HG03354 (cell line): ENCODE results near the gene RAB21.
"Not testable (repeated sequence)": the region's sequence is repeated elsewhere in the genome, so short reads cannot be mapped to it uniquely, and the experiment has no call there.

Experiments used
- ATAC-seq: cut with Tn5 transposase; IDR thresholded peaks from one replicate; pipeline ENCODE4 v1.9.1; 2021; ENCODE audit warnings: mild to moderate bottlenecking; ENCODE audit not compliant: unreplicated experiment, poor library complexity, severe bottlenecking

The RAB21 gene

DNA sequence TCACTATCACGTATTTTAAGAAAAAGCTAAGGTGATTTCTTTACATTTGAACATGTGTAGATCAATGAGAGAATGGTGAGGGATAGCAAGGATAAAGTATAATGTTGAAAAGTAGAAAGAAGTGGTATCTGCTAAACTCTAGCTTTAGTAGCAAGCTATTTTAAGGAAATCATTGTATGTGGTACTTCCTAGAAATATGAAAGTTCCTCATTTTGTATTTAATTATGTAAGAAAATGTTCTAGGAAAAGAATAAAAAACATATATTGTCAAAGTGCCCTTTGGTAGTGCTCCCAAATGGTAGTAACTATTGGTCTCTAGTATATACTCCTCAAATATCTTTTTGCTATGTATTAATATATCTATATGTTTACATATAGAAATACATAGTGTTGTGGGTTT, 35.7 kb downstream of the RAB21 start:
- no peak for ATAC-seq

DNA sequence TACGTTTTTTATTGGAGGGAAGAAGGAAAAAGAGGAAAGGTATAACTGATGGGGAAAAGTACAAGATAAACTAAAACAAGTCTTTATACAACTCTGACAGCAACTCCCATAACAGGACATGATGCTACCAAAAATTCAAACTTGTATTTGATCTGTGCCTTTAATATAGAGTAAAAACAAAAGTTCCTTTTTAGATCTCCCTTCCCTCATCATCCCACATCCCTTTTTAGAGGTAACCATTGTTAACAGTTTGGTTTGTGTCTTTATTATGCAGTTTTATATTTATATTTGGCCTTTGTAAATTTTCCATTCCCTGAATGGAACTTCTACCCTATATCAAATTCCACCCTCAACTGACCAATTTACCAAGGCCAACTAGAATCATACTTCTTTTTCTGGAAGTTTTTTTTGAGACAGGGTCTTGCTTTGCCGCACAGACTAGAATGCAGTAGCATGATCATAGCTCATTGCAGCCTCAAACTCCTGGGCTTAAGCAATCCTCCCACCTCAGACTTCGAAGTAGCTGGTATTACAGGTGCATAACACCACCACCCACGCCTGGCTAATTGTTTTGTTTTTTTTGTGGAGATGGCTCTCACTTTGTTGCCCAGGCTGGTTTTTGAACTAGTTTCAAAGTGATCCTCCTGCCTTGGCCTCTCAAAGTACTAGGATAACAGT, 36.9 kb downstream of the RAB21 start:
- no peak for ATAC-seq

DNA sequence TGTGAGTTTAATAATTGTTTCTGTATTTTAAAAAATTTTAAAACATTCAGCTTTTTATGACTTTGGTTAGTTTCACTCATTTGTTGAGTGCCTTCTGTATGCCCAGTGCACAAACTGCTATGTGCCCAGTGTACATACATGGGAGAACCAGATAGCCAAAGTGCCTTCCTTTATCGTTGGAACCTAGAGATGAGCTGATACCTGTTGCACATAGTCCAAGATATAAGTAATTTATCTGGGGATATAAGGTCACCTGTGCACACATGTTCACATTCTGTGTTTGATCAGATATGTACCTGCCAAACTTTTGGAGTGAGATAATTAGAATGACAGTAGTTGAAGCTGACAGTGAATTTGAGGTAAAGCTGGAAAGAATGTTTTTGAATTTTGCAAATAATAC, 37.9 kb downstream of the RAB21 start:
- ATAC-seq = no peak

DNA sequence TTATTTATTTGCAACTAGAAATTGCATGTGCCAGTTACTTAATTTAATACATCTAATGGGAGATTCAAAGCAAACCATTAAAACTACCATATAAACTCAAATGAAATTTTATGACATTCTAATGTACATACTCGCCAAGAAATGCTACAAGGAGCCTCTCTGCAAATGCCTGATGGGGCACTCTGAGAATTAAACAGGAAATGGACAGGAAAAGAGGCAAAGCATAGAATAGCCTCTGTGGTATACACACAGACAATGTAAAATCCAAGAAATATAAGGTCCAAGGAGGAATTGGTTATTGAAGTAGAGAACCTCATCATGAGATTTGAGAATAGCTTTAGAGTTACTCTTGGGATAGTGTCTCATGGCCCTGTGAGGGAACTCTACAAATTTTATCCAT, 41.2 kb downstream of the RAB21 start:
- no peak for ATAC-seq

DNA sequence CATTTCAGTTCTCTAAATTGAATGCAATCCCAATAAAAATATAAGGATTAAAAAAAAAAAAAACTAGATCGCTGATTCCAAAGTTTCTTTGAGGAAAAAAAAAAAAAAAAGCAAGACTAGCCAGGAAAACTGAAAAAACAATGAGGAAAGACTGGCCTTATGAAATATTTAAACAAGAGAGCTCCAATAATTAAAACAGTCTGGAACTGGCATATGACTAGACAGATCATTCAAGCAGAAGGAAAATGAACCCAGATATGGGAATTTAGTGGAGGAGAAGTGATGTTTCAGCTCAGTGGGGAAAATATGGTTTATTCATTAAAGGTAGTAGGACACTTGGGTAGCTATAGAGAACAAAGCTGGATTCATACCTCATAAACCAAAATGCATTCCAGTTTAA, 42.9 kb downstream of the RAB21 start:
- ATAC-seq = no peak

DNA sequence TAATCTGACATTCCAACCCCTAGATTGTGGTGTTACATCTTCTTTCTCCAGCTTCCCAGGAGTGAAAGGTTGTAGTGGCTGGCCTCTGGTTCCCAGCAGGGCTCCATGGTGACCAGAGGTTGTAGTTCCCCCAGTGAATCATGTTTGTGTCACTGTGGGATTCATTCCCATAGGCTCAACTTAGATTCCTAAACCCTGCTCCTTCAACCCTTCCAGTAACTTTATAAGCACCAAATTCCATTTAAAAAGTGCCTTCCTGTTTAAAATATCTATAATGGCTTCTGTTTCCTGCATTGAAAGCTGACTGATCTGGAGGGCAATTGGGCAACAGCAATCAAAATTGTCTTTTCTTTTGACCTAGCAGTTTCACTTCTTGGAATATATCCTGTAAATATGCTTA, 44.4 kb downstream of the RAB21 start:
- ATAC-seq = no peak

DNA sequence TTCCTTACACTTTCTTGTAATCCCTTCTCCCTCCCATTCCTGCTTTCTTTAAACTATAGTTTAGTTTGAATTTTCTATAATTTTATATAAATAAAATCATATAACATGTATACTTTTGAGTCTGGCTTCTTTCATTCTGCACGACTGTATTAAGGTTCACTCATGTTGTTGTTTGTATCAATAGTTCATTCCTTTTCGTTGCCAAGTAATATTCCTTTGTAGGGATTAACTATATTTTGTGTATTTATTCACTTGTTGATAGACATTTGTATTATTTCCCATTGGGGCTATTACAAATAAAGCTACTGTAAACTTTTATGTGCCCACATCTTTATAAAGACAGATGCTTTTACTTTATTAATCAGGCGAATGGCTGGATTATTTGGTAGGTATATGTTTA, 45.5 kb downstream of the RAB21 start:
- no peak for ATAC-seq

DNA sequence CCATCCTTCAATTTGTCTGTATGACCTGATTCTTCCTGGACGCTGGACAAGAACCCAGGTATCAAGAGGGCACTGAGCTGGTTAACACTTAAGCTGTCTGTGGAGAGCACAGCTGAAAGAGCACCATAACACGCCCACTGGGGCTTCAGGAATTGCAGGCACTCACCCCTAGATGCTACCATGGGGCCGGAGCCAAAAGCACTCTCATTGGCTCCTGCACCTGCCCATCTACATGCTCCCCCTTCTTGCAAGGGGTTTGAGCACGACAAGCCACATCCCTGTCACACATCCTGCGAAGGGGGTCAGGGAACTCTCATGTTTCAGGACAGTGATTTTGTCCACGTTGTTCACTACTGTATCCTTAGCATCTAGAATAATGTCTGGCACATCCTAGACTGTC, 49.8 kb downstream of the RAB21 start:
- no peak for ATAC-seq

DNA sequence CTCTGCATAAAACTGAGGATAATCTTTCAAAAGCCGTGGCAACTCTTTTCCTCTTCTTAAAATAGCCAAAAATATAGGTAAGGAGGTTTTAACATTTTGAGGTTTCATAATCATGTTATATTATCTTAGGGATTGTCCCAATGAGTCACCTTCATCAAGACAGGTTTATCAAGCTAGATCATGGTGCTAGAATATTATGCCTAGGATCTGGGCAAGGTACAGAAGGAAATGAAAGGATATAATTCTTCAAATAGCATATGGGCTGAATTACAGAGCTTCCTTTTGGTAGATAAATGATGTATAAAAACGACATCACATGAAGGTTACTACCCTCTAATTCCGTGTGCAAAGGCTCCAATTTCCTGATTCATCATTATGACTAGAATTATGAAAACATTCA, 56.3 kb downstream of the RAB21 start:
- ATAC-seq = no peak

DNA sequence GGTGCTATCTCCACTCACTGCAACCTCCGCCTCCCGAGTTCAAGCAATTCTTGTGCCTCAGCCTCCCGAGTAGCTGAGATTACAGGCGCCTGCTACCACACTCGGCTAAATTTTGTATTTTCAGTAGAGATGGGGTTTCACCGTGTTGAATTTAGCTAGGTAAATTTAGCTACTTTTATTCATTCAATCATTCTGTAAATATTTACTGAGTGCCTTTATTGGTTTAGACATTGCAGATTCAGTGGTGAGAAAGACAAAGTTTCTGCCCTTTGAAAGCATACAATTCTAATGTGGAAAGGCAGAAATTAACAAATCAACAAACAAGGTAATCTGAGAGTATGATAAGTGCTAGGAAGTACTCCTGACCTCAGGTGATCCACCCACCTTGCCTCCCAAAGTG, 60.6 kb downstream of the RAB21 start:
- not testable (repeated sequence) for ATAC-seq

DNA sequence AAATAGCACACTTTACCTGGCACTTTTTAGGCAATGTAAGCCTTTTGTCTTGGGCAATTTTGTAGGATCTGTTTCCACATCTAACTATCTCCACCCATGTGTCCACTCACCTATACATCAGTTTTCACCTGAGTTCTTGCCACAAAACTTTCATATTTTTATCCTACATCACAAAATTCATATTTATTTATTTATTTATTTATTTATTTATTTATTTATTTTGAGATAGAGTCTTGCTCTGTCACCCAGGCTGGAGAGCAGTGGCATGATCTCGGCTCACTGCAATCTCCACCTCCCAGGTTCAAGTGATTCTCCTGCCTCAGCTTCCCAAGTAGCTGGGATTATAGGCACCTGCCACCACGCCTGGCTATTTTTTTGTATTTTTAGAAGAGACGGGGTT, 67.4 kb downstream of the RAB21 start:
- ATAC-seq = not testable (repeated sequence)

DNA sequence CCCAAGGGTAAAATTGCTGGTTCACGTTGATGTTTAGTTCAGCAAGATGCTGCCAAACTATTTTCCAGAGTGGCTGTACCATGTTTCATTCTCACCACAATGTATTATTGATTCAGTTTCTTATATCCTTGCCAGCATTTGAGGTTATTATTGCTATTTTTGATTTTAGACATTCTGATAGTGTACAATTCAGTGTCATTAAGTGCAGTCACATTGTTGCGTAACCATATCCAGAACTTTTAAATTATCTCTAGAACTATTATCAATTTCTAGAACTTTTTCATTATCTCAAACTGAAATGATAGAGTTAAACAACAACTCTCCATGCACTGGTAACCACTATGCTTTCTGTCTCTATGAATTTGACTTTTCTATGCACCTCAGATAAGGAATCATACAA, 74.2 kb downstream of the RAB21 start:
- ATAC-seq = no peak

DNA sequence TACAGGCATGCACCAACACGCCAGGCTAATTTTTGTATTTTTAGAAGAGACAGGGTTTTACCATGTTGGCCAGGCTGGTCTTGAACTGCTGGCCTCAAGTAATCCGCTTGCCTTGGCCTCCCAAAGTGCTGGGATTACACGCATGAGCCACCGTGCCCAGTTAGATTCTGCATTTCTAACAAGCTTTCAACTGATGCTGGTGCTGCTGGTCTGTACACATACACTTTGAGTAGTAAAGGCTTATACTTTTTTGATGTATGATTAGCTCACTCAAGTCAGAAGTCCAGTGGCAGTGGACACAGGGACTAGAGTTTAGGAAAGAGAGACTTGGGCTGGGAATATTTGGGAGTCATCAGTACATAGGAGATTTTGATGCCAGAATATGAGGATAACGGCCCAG, 82.7 kb downstream of the RAB21 start:
- ATAC-seq = no peak

DNA sequence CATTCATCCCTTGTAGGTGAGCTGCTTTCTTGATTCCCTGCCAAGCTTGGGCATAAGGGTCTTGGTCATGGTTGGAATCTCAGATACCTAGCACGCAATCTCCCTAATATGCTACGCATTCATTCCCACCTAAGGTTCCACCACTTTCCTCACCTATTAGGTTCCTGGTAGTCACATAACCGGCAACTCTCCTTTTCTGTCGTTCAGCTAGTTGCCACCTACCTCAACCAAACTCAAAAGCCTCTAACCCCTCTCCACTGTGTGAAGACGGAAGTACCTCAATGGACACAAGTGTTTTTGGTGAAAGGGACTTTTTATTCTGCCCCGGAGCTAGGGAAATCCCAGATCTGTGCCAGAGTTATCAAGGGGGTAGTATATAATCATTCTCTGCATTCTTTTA, 83.6 kb downstream of the RAB21 start:
- no peak for ATAC-seq

DNA sequence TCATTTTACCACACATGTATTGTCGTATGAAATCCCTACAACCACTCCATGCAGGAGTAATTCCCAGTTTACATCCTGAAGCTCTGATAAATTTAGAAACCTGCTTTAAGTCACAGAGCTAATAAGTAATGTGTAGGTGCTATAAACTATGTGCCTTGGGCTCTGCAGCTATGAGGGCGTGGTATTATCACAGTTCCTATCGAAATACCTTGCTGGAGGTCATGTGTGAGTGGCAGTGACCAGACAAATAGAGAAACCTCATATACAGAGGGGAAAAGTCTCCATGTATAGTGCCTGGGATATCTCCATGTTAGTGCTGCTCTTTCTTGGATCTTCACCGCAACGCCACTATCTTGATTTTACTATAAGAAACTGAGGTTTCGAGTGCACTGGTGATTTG, 84.0 kb downstream of the RAB21 start:
- ATAC-seq = no peak

DNA sequence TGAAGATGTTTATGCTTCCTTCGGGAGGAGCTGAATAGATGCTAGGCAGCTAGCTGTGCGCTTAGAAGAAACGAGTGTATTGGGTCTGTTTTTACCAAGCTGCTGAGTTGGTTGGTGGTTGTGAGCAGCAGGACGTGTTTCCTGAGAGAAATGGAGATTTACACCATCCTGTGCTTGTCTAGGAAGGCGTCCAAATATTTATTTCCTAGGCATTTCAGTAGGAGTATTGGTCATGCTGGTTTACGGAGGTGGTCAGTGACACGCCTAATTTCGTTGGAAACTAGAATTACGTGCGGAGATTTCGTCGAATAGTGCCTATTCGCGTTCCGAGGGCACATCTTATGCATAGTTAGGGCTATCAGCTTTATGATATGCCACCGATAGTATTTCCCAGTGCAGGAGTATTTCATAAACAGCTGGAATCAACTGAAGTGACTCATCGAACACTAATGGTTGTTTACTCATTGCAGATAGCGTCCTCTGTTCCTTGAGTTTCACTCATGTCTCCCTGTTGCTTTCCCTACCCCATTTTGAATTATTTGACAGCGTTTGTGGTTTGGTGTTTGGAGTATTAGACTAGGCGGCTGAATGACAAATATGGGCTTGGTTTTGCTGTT, 85.7 kb downstream of the RAB21 start:
- ATAC-seq = peak; percentile 4

DNA sequence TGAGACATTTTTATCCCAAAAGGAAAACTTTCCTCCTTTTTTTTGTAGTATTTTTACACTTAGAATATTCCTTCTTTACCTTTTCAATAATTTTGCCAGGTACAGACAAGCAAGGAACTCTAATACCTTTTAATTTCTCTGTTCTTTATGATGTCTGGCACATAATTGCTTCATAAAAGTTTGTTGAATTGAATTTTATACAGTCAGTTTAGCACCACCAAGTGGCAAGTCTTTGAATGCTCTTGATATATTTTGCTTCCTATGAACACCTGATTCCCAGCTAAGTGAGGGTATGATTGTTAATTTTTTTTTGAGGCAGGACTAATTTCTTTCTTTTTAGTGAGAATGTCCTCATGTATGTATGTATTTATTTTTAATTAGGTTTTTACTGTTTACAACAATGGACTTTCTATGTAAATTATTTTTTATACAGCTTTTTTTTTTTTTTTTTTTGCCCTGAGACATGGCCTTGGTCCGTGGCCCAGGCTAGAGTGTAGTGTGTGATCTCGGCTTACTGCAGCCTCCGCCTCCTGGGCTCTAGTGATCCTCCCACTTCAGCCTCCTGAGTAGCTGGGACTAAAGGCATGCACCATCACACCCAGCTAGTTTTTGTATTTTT, 91.8 kb downstream of the RAB21 start:
- peak; percentile 62 for ATAC-seq

DNA sequence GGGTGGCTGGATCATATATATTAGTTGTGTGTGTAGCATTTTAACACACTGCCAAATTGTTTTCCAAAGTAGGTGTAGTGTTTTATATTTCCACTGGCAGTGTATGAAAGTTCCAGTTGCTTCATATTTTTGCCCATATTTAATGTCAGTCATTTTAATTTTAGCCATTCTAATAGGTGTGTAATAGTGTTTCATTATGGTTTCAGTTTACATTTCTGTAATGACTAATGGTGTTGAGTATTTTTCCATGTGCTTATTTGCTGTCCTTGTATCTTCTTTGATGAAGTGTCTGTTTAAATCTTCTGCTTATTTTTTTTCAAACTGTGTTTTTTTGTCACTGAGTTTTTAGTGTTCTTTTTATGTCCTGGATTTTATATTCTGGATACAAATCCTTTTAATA, 93.5 kb downstream of the RAB21 start:
- ATAC-seq = peak; percentile 56

DNA sequence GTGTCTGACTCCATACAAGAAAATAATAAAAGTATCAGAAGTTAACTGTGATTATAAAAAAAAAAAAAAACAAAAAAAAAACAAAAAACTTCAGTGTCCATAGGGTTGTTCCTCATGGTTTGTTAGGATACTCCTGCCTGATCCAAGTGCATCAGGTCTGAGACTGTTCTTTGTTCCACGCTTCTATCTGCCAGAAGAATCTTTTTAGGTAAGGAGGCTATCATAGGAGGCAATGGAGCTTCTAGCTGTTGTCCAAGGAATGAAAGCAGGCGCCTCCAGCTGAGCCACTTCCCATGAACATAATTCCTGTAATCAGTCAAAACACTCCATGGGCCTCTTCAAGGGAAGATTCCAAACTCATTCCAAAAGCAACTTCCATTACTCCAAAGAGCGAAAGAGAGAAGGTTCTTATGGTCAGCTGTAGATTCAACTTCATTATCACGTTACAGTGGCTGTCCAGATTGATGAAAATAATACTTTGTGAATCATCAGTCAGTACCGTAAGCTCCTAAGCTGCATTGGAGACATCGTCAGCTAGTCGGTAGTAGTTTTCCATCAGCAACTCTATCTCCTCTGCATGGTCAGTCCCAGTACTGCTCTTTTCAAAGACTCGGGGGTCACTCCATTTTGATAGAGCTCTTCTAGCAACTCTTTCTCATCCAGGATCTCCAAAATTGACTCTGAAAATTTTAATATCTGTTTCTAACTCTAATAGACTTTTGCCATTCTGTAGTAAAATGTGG, 94.6 kb downstream of the RAB21 start:
- ATAC-seq = no peak
